Measurements from ENCODE around the gene INPP5D. TPM values are rescaled to one million over a fixed set of nuclear protein-coding genes. Genes with fewer than 3 reads are reported as not detected.

INPP5D gene
- total RNA-seq, 1 donor from 2014 or later: 9.7 TPM

GRCh38 chr2:233236820-233237589 is 176.9 kb downstream of the INPP5D start:
- no peak for DNase-seq (ENCODE audit: low read depth)

GRCh38 chr2:233240897-233241296 is 180.8 kb downstream of the INPP5D start:
- no peak for DNase-seq (ENCODE audit: low read depth)

GRCh38 chr2:233241803-233242202 is 181.7 kb downstream of the INPP5D start:
- DNase-seq (ENCODE audit: low read depth): no peak

GRCh38 chr2:233242231-233242927 is 182.2 kb downstream of the INPP5D start:
- DNase-seq (ENCODE audit: low read depth): no peak

GRCh38 chr2:233243348-233243747 is 183.2 kb downstream of the INPP5D start:
- DNase-seq (ENCODE audit: low read depth): no peak

GRCh38 chr2:233244818-233245217 is 184.7 kb downstream of the INPP5D start:
- peak; percentile 36 for DNase-seq (ENCODE audit: low read depth)

- no peak for DNase-seq (ENCODE audit: low read depth)
These were observed 185.3 kb downstream of the INPP5D start for GRCh38 chr2:233245406-233245805.

GRCh38 chr2:233247116-233247515 is 187.0 kb downstream of the INPP5D start:
- no peak for DNase-seq (ENCODE audit: low read depth)

GRCh38 chr2:233247744-233248143 is 187.6 kb downstream of the INPP5D start:
- peak; percentile 93 for DNase-seq (ENCODE audit: low read depth)

- no peak for DNase-seq (ENCODE audit: low read depth)
These were observed 188.9 kb downstream of the INPP5D start for GRCh38 chr2:233248999-233249398.

- no peak for DNase-seq (ENCODE audit: low read depth)
These were observed 190.4 kb downstream of the INPP5D start for GRCh38 chr2:233250568-233250967.

GRCh38 chr2:233250985-233251305 is 190.8 kb downstream of the INPP5D start:
- DNase-seq (ENCODE audit: low read depth): no peak

- DNase-seq (ENCODE audit: low read depth): peak; percentile 87
These were observed 191.4 kb downstream of the INPP5D start, which contains the start of gene ATG16L1 for GRCh38 chr2:233251306-233252116. Gene ATG16L1 (plus strand): TSS chr2:233251673. CDS start chr2:233251828, 155 bp downstream.

GRCh38 chr2:233252227-233252626 is 192.1 kb downstream of the INPP5D start:
- no peak for DNase-seq (ENCODE audit: low read depth)

- DNase-seq (ENCODE audit: low read depth): no peak
These were observed 195.0 kb downstream of the INPP5D start for GRCh38 chr2:233255151-233255550.

GRCh38 chr2:233256048-233256447 is 195.9 kb downstream of the INPP5D start:
- no peak for DNase-seq (ENCODE audit: low read depth)

Other genes starting within 250 kb of the INPP5D start
- gene SNORC, start 190.1 kb upstream of the INPP5D start, total RNA-seq: 0.69 and 2.1 TPM in 2 replicates
- gene NGEF, start 47.1 kb upstream of the INPP5D start, total RNA-seq: 0.35 and 0.75 TPM in 2 replicates
- gene NEU2, start 27.7 kb upstream of the INPP5D start, total RNA-seq: not detected in 2 replicates
- 44.0 and 63.9 TPM in 2 replicates for gene ATG16L1, start 191.3 kb downstream of the INPP5D start, total RNA-seq
- not detected in 2 replicates for gene SAG, start 247.5 kb downstream of the INPP5D start, total RNA-seq

Data from renal cortical epithelial cell (primary cell).